ENCODE results near the gene ZNF219.

Gene ZNF219

GRCh38 chr14:21059842-21060613, 38.4 kb downstream of the ZNF219 start:
- no peak for DNase-seq (ENCODE audit: low read depth)
- TF ChIP-seq CTCF (conservative IDR thresholded peaks at IDR 0.05; ENCODE audit: control insufficient read depth, insufficient read depth, low read depth, low read length): no peak
- H3K4me3 ChIP-seq (ENCODE audit: control insufficient read depth, low read depth, low read length): no peak overlapping the region

- TF ChIP-seq CTCF (conservative IDR thresholded peaks at IDR 0.05; ENCODE audit: control insufficient read depth, insufficient read depth, low read depth, low read length): no peak
- no peak for DNase-seq (ENCODE audit: low read depth)
- H3K4me3 ChIP-seq (ENCODE audit: control insufficient read depth, low read depth, low read length): no peak overlapping the region
Observed at GRCh38 chr14:21058903-21059302, 39.6 kb downstream of the ZNF219 start.

- peak; percentile 19 for TF ChIP-seq CTCF (conservative IDR thresholded peaks at IDR 0.05; ENCODE audit: control insufficient read depth, insufficient read depth, low read depth, low read length)
- peak; percentile 55 for DNase-seq (ENCODE audit: low read depth)
- H3K4me3 ChIP-seq (ENCODE audit: control insufficient read depth, low read depth, low read length): no peak within 1 kb of the TSS
Observed at GRCh38 chr14:21057803-21058675, 40.4 kb downstream of the ZNF219 start, which contains the start of gene RNASE8. RNASE8 (plus strand) TSS chr14:21057822; CDS start chr14:21057893, 71 bp downstream.

DNA sequence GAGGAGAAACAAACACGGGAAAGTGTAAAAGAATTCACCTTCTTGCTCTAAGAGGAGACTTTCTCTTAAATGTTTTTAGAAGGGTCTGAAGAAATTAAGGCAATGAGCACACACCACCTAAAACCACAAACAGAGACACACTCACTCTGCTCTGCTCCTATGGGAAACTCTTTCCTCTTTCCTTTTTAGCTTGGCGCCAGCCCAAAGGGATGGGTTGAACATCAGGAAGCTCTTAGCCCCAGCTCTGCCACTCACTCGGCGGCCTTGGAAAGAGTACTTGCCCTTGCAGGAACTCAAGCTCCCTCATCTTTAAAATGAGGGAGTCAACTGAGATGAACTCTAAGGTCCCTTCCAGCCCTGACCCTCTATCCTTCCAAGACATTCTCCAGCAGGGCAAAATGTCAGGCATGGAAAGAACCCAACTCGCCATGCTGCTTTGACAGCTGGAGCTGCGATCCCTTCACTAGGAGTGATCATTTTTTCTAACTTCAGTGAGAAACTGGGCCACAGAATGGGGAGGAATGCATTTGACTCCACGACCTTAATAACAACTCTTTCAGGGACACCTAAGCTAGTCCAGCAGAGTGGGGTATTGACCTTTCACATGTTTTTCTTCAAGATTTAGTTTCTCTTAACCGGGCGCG, 41.8 kb downstream of the ZNF219 start:
- DNase-seq (ENCODE audit: low read depth): peak; percentile 79
- no peak overlapping the region for H3K4me3 ChIP-seq (ENCODE audit: control insufficient read depth, low read depth, low read length)
- no peak for TF ChIP-seq CTCF (conservative IDR thresholded peaks at IDR 0.05; ENCODE audit: control insufficient read depth, insufficient read depth, low read depth, low read length)

- no peak for DNase-seq (ENCODE audit: low read depth)
- no peak for TF ChIP-seq CTCF (conservative IDR thresholded peaks at IDR 0.05; ENCODE audit: control insufficient read depth, insufficient read depth, low read depth, low read length)
- no peak overlapping the region for H3K4me3 ChIP-seq (ENCODE audit: control insufficient read depth, low read depth, low read length)
Observed at GRCh38 chr14:21055432-21056117, 42.9 kb downstream of the ZNF219 start.

DNA sequence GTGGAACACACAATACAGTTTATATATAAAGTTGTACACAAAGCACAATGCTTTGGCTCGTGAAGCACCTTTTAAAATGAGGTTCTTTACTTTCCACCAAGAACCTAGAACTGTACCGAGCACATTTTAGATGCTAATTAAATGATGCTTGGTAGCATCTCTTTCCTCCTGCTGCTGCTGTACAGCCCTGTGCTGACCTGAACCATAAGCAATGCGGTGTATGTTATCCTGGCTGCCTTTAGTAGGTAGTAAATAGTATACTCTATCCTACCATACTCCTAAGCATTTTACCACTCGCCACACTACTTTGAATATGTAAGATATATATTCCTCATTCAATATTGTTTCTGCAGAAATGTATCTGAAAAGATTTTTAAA, 43.7 kb downstream of the ZNF219 start:
- TF ChIP-seq CTCF (conservative IDR thresholded peaks at IDR 0.05; ENCODE audit: control insufficient read depth, insufficient read depth, low read depth, low read length): no peak
- DNase-seq (ENCODE audit: low read depth): no peak
- no peak overlapping the region for H3K4me3 ChIP-seq (ENCODE audit: control insufficient read depth, low read depth, low read length)

All from fibroblast of mammary gland (primary cell).